ENCODE measurements around the gene NFIA. TPM values are rescaled to one million over a fixed set of nuclear protein-coding genes. Genes with fewer than 3 reads are reported as not detected.

The NFIA gene
- total RNA-seq, 2 donors from 2014 or later, result 61.4 to 86.3 TPM

DNA sequence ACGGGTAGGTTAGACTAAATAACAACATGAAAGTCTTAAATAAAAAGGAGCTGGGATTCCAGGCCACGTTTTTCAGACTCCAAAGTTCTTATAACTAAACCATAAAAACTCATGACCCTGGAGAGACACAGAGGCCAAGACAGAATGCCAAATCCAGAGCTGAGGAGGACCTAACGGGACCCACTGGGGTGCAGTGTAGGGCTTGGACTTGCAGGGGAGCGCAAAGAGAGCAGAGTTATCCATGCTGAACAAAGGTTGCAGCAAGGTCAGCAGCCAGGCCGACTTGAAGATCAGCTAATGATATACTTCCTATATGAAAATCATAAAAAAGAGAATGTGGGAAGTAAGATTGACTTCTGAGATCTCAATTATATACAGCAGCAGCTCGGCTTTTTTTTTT, 405.4 kb downstream of the NFIA start:
- H3K4me3 ChIP-seq, result no peak overlapping the region
- intact Hi-C loops (cut with DNase I), result no loop called here
- 60% methylated on average over 6 of the region's 6 CpGs for WGBS
- no peak for DNase-seq (ENCODE audit: low spot score)
- H3K9me3 ChIP-seq, result no peaks in the 10 kb centered on the region
- no peaks in the 10 kb centered on the region for H3K36me3 ChIP-seq
- H3K27ac ChIP-seq, result no peak overlapping the region
- peaks cover 5% of the 10 kb centered on the region for H3K4me1 ChIP-seq (replicated peaks)
- TF ChIP-seq, protein P1, sequence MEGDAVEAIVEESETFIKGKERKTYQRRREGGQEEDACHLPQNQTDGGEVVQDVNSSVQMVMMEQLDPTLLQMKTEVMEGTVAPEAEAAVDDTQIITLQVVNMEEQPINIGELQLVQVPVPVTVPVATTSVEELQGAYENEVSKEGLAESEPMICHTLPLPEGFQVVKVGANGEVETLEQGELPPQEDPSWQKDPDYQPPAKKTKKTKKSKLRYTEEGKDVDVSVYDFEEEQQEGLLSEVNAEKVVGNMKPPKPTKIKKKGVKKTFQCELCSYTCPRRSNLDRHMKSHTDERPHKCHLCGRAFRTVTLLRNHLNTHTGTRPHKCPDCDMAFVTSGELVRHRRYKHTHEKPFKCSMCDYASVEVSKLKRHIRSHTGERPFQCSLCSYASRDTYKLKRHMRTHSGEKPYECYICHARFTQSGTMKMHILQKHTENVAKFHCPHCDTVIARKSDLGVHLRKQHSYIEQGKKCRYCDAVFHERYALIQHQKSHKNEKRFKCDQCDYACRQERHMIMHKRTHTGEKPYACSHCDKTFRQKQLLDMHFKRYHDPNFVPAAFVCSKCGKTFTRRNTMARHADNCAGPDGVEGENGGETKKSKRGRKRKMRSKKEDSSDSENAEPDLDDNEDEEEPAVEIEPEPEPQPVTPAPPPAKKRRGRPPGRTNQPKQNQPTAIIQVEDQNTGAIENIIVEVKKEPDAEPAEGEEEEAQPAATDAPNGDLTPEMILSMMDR (IDR thresholded peaks at IDR 0.05), result no peak
- TF ChIP-seq POLR2AphosphoS5 (IDR thresholded peaks at IDR 0.05), result no peak
- H3K27me3 ChIP-seq (replicated peaks; ENCODE audit: insufficient read depth), result no peaks in the 10 kb centered on the region

DNA sequence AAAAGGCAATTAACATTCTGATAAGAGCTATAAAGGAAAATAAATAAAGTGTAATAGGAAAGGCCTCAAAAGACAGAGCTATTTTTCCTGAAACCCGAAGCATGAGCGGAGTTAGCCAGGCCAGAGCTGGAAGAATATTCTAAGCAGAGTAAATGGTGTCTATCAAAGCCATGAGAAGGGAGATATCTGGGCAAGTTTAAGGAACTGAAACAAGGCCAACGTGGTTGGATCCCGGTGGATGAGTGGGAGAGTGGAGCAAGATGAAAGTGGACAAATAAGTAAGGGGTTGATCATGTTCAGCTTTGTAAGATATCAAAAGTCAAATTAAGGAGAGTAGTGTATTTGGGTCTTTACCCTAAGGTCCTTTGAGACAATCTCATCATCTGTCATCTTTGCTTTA, 408.6 kb downstream of the NFIA start:
- Histone ChIP-seq H3K27me3 (replicated peaks; ENCODE audit: insufficient read depth) (no peaks in the 10 kb centered on the region), H3K9me3 (no peaks in the 10 kb centered on the region), H3K4me1 (replicated peaks) (peaks cover 5% of the 10 kb centered on the region), H3K4me3 (no peak overlapping the region), H3K36me3 (no peaks in the 10 kb centered on the region), H3K27ac (no peak overlapping the region)
- 82% methylated on average over 4 of the region's 4 CpGs for WGBS
- TF ChIP-seq POLR2A (IDR thresholded peaks at IDR 0.05), result no peak
- TF ChIP-seq POLR2AphosphoS5 (IDR thresholded peaks at IDR 0.05), result no peak
- TF ChIP-seq, protein P1 (IDR thresholded peaks at IDR 0.05), result no peak
- DNase-seq (ENCODE audit: low spot score), result no peak
- intact Hi-C loops (cut with DNase I), result no loop called here

DNA sequence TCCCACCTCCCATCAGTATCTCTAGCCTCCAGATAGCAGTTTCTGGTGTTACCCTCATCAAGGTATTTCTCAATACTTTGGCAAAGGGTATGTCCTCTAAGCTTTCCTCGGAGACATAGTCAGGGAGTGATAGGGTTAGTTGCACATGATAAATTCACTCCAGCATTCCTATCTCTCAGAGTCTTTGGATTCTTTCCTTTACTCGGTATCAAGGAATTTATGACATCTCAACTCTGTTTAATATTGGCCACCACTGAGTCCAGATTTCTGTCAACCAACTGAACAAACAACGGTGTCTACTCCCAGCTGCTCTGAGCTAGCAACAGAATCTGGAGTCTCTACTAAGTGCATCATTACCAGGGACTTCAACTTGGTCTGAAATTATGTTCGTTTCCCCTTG, 409.1 kb downstream of the NFIA start:
- peaks cover 5% of the 10 kb centered on the region for H3K4me1 ChIP-seq (replicated peaks)
- intact Hi-C loops (cut with DNase I), result no loop called here
- no peaks in the 10 kb centered on the region for H3K27me3 ChIP-seq (replicated peaks; ENCODE audit: insufficient read depth)
- no peak for DNase-seq (ENCODE audit: low spot score)
- no peak overlapping the region for H3K27ac ChIP-seq
- no peaks in the 10 kb centered on the region for H3K9me3 ChIP-seq
- no peaks in the 10 kb centered on the region for H3K36me3 ChIP-seq
- WGBS, result 46% methylated on average over 4 of the region's 4 CpGs
- TF ChIP-seq POLR2A (IDR thresholded peaks at IDR 0.05) (no peak), POLR2AphosphoS5 (IDR thresholded peaks at IDR 0.05) (no peak)
- TF ChIP-seq, protein P1 (IDR thresholded peaks at IDR 0.05), result no peak
- no peak overlapping the region for H3K4me3 ChIP-seq

DNA sequence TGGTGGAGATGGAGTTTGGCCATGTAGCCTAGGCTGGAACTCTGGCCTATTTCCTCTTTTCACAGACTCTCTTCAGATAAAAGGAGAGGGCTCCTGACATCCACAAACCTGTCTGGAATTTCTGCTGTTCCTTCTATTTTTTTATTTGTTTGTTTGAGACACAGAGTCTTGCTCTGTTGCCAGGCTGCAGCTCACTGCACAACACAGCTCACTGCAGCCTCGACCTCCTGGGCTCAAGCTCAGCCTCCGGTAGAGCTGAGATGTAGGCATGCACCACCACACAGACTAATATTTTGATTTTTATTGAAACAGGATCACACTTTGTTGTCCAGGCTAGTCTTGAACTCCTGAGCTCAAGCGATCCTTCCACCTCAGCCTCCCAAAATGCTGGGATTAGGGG, 411.6 kb downstream of the NFIA start:
- Histone ChIP-seq H3K4me3 (no peak overlapping the region), H3K27me3 (replicated peaks; ENCODE audit: insufficient read depth) (no peaks in the 10 kb centered on the region), H3K36me3 (no peaks in the 10 kb centered on the region), H3K9me3 (no peaks in the 10 kb centered on the region), H3K4me1 (replicated peaks) (no peaks in the 10 kb centered on the region), H3K27ac (no peak overlapping the region)
- intact Hi-C loops (cut with DNase I), result no loop called here
- no peak for DNase-seq (ENCODE audit: low spot score)
- WGBS, result 75% methylated on average over 3 of the region's 3 CpGs
- TF ChIP-seq POLR2A (IDR thresholded peaks at IDR 0.05), result no peak
- TF ChIP-seq, protein P1 (IDR thresholded peaks at IDR 0.05), result no peak
- no peak for TF ChIP-seq POLR2AphosphoS5 (IDR thresholded peaks at IDR 0.05)

DNA sequence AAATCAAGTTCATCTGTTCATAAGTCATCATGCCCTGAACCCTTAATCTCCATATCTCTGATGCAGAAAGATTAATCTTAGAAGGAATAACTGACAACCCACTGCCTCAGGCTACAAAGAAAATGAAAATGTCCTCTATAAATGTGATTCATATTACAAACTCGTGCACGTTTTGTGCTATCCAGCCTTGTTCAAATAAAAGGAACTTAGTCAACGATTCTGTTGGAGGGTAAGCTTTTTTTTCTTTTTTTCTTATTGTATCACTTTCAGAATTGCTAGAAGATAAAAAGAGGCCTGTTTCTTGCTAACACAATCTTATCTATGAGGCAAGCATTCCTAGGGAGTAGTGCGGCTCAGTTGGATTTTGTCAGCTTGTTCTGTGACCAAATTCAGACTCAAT, 414.1 kb downstream of the NFIA start:
- Histone ChIP-seq H3K27me3 (replicated peaks; ENCODE audit: insufficient read depth) (no peaks in the 10 kb centered on the region), H3K9me3 (no peaks in the 10 kb centered on the region), H3K4me1 (replicated peaks) (no peaks in the 10 kb centered on the region), H3K27ac (no peak overlapping the region), H3K36me3 (no peaks in the 10 kb centered on the region), H3K4me3 (no peak overlapping the region)
- TF ChIP-seq, protein P1 (IDR thresholded peaks at IDR 0.05), result no peak
- TF ChIP-seq POLR2A (IDR thresholded peaks at IDR 0.05) (no peak), POLR2AphosphoS5 (IDR thresholded peaks at IDR 0.05) (no peak)
- 25% methylated on average over 4 of the region's 4 CpGs for WGBS
- intact Hi-C loops (cut with DNase I), result no loop called here
- DNase-seq (ENCODE audit: low spot score), result no peak

Measured in prostate gland (tissue), 2 donors.